WERI-Rb-1 (cell line): ENCODE results near the gene CA5A.

Experiments
- DNase-seq: peaks from one replicate; pipeline ENCODE4 v3.0.0-alpha.2; 2020
- H3K27ac ChIP-seq: fragments of 250-450 bp; sonication (Bioruptor Pico); 2 replicates; pipeline ENCODE4 v1.5.1; 2020; ENCODE audit warnings: mild to moderate bottlenecking, moderate library complexity
- H3K27me3 ChIP-seq: fragments of 250-450 bp; sonication (Bioruptor Pico); 2 replicates; pipeline ENCODE4 v1.5.1; 2021; ENCODE audit warnings: mild to moderate bottlenecking, low read depth, moderate library complexity; ENCODE audit not compliant: insufficient read depth, severe bottlenecking
- H3K36me3 ChIP-seq: fragments of 250-450 bp; sonication (Bioruptor Pico); 2 replicates; pipeline ENCODE4 v1.5.1; 2020; ENCODE audit warnings: mild to moderate bottlenecking, moderate library complexity
- H3K4me3 ChIP-seq: 2 replicates; pipeline ENCODE4 v1.5.1; 2011; ENCODE audit warnings: low read depth, mild to moderate bottlenecking, control low read depth, low read length
- H3K9me3 ChIP-seq: fragments of 250-450 bp; sonication (Bioruptor Pico); 2 replicates; pipeline ENCODE4 v1.5.1; 2021; ENCODE audit warnings: mild to moderate bottlenecking, moderate library complexity; ENCODE audit not compliant: severe bottlenecking
- CTCF ChIP-seq: IDR thresholded peaks from 2 replicates; pipeline ENCODE4 v1.5.1; 2011; ENCODE audit warnings: low read depth, mild to moderate bottlenecking, control low read depth, inconsistent platforms, low read length

CA5A gene

GRCh38 chr16:87947356-87948118 lies 11.2 kb upstream of the CA5A start:
- no peak overlapping the region for H3K27ac ChIP-seq
- no peak for DNase-seq
- no peak for TF ChIP-seq CTCF
- no peak overlapping the region for H3K4me3 ChIP-seq
- no peaks in the 10 kb centered on the region for H3K36me3 ChIP-seq
- H3K27me3 ChIP-seq = no peaks in the 10 kb centered on the region
- no peaks in the 10 kb centered on the region for H3K9me3 ChIP-seq

GRCh38 chr16:87946596-87947347 lies 10.4 kb upstream of the CA5A start:
- DNase-seq = no peak
- no peak overlapping the region for H3K4me3 ChIP-seq
- TF ChIP-seq CTCF = no peak
- no peaks in the 10 kb centered on the region for H3K36me3 ChIP-seq
- no peaks in the 10 kb centered on the region for H3K27me3 ChIP-seq
- no peak overlapping the region for H3K27ac ChIP-seq
- H3K9me3 ChIP-seq = no peaks in the 10 kb centered on the region

GRCh38 chr16:87945351-87946042 lies 9.2 kb upstream of the CA5A start:
- peak overlapping the region; percentile 49 for H3K27ac ChIP-seq
- H3K4me3 ChIP-seq = peak overlapping the region; percentile 40
- DNase-seq = peak; percentile 75

GRCh38 chr16:87942680-87943079 lies 6.4 kb upstream of the CA5A start:
- Histone ChIP-seq H3K27me3 (no peaks in the 10 kb centered on the region), H3K27ac (no peak overlapping the region), H3K9me3 (no peaks in the 10 kb centered on the region), H3K4me3 (no peak overlapping the region), H3K36me3 (no peaks in the 10 kb centered on the region)
- TF ChIP-seq CTCF = no peak
- DNase-seq = no peak

More at GRCh38 chr16:87945351-87946042, 9.2 kb upstream of the CA5A start:
- Histone ChIP-seq H3K36me3 (no peaks in the 10 kb centered on the region), H3K9me3 (no peaks in the 10 kb centered on the region), H3K27me3 (no peaks in the 10 kb centered on the region)
- no peak for TF ChIP-seq CTCF

GRCh38 chr16:87939562-87940423 lies 3.5 kb upstream of the CA5A start:
- TF ChIP-seq CTCF = no peak
- DNase-seq = no peak
- Histone ChIP-seq H3K27me3 (no peaks in the 10 kb centered on the region), H3K27ac (no peak overlapping the region), H3K4me3 (no peak overlapping the region), H3K36me3 (no peaks in the 10 kb centered on the region), H3K9me3 (no peaks in the 10 kb centered on the region)
